Endothelial cell of umbilical vein (primary cell): ENCODE results near the gene SPATA31E1. TPM values are rescaled to one million over a fixed set of nuclear protein-coding genes. Genes with fewer than 3 reads are reported as not detected.
A peak's percentile ranks its signal among the peaks of the same experiment; 100 is the strongest.
"Not testable (repeated sequence)": the region's sequence is repeated elsewhere in the genome, so short reads cannot be mapped to it uniquely, and the experiment has no call there.

Experiments used
- BruUV-seq: library from RNA; stranded (reverse); fragments of 400-500 nt; replicated peaks from 2 replicates; lab custom pipeline; 2021; lab: Mats Ljungman, UMichigan
- CTCF ChIA-PET: fragments of 300-600, 350-600 bp; sonication (Branson Sonifier 250); formaldehyde crosslinking; loops from one replicate; lab custom pipeline; 2021; ENCODE audit warnings: antibody characterized with exemption, inconsistent platforms; lab: Charles Lee
- POLR2A ChIA-PET: fragments of 300-600, 350-600 bp; sonication (Branson Sonifier 250); formaldehyde crosslinking; loops from one replicate; lab custom pipeline; 2021; ENCODE audit warnings: antibody characterized with exemption, inconsistent platforms; lab: Charles Lee
- DNase-seq: peaks from one replicate; pipeline ENCODE4 v3.0.0-alpha.2; 2011; ENCODE audit warnings: low read depth, low spot score
- FAIRE-seq: peaks from 2 replicates; lab custom pipeline; 2011; peaks lifted over from hg19 to GRCh38; lab: Jason Lieb, UNC
- H2AFZ ChIP-seq: 2 replicates; pipeline ENCODE4 v1.6.0; 2012; ENCODE audit warnings: low read depth, low read length, control low read depth, inconsistent platforms
- H3K27ac ChIP-seq: 2 replicates; pipeline ENCODE4 v1.5.1; 2011; ENCODE audit warnings: low read depth, mild to moderate bottlenecking, control low read depth, low read length, moderate library complexity; ENCODE audit not compliant: insufficient read depth
- H3K27me3 ChIP-seq, 2 experiments: 2 replicates each; pipeline versions ENCODE4 v1.6.0 to v1.6.1; 2011; ENCODE audit warnings: low read length in 2 of 2, mixed read lengths in 1 of 2; ENCODE audit not compliant: control insufficient read depth in 2 of 2, insufficient read depth in 2 of 2
- H3K36me3 ChIP-seq, 2 experiments: 2 replicates in 1 of 2; 3 replicates in 1 of 2; pipeline ENCODE4 v1.5.1; 2011; ENCODE audit warnings: low read length in 2 of 2, mild to moderate bottlenecking in 1 of 2, moderate library complexity in 1 of 2; ENCODE audit not compliant: control insufficient read depth in 2 of 2, insufficient read depth in 2 of 2; ENCODE audit errors: extremely low read depth in 1 of 2
- H3K4me1 ChIP-seq: 3 replicates; pipeline ENCODE4 v1.5.1; 2011; ENCODE audit warnings: mild to moderate bottlenecking, low read length; ENCODE audit not compliant: control insufficient read depth, insufficient read depth; ENCODE audit errors: extremely low read depth
- H3K4me2 ChIP-seq: 2 replicates; pipeline ENCODE4 v1.6.1; 2011; ENCODE audit warnings: low read length, control low read depth, mixed read lengths; ENCODE audit not compliant: insufficient read depth
- H3K4me3 ChIP-seq, 3 experiments: fragments of 200-600 bp in 1 of 3; sonication (generic), shearing (Covaris generic) in 1 of 3; replicated peaks in 1 of 3; 2 replicates each; pipeline ENCODE4 v1.5.1; 2011 to 2016; ENCODE audit warnings: control low read depth in 3 of 3, low read length in 3 of 3, mild to moderate bottlenecking in 2 of 3, inconsistent platforms in 1 of 3, low read depth in 1 of 3, moderate library complexity in 1 of 3; ENCODE audit not compliant: insufficient read depth in 1 of 3
- H3K79me2 ChIP-seq: 2 replicates; pipeline ENCODE4 v1.6.0; 2012; ENCODE audit warnings: low read length, inconsistent platforms; ENCODE audit not compliant: control insufficient read depth, insufficient read depth
- H3K9ac ChIP-seq: replicated peaks from 2 replicates; pipeline ENCODE3; 2011; ENCODE audit warnings: low read length, control low read depth; ENCODE audit not compliant: insufficient read depth; ENCODE audit errors: extremely low read depth
- H3K9me1 ChIP-seq: replicated peaks from 3 replicates; pipeline ENCODE4 v1.6.0; 2011; ENCODE audit warnings: mild to moderate bottlenecking, low read length; ENCODE audit not compliant: control insufficient read depth, insufficient read depth; ENCODE audit errors: extremely low read depth
- H3K9me3 ChIP-seq: replicated peaks from 2 replicates; pipeline ENCODE4 v1.5.1; 2012; ENCODE audit warnings: low read length, inconsistent platforms; ENCODE audit not compliant: control insufficient read depth, insufficient read depth
- H4K20me1 ChIP-seq: replicated peaks from 2 replicates; pipeline ENCODE3; 2011; ENCODE audit warnings: mild to moderate bottlenecking, low read length; ENCODE audit not compliant: control insufficient read depth, insufficient read depth; ENCODE audit errors: extremely low read depth
- FOS ChIP-seq: IDR thresholded peaks from 2 replicates; pipeline ENCODE4 v1.6.1; 2011; ENCODE audit warnings: mild to moderate bottlenecking, low read length, moderate library complexity, borderline replicate concordance; ENCODE audit not compliant: insufficient read depth
- GATA2 ChIP-seq: IDR thresholded peaks from 2 replicates; pipeline ENCODE4 v1.7.0; 2011; ENCODE audit warnings: low read depth, mild to moderate bottlenecking, moderate library complexity, mixed read lengths, low read length; ENCODE audit not compliant: insufficient read length, insufficient read depth
- dilution Hi-C: fragments of 300-500 bp; cut with MboI; formaldehyde crosslinking; loops from one replicate; pipeline ENCODE4 v1.15.0; 2019; ENCODE audit warnings: low sequenced_read_pairs; ENCODE audit not compliant: extremely low pct_ligation_motif_present
- intact Hi-C: fragments of 100-400 bp; cut with micrococcal nuclease; formaldehyde crosslinking; loops from one replicate; pipeline ENCODE4 v1.10.0; 2022
- polyA plus RNA-seq, 4 experiments: library from polyadenylated mRNA; depleted of rRNA in 3 of 4; stranded (reverse) in 3 of 4; unstranded in 1 of 4; fragments of >200 nt; gene quantifications; 2 replicates each; pipeline versions ENCODE4 v1.2.1 to v1.2.3, GENCODE V29; 2011 to 2012; ENCODE audit warnings: missing spikeins in 1 of 4
- total RNA-seq: library from RNA; stranded (reverse); gene quantifications from 2 replicates; pipeline ENCODE4 v1.2.3, GENCODE V29; 2021

Gene SPATA31E1
- total and polyA plus RNA-seq, 2 donors (not counting 3 experiments of a cell fraction or from before 2014, with no cell fraction given) = not detected

DNA sequence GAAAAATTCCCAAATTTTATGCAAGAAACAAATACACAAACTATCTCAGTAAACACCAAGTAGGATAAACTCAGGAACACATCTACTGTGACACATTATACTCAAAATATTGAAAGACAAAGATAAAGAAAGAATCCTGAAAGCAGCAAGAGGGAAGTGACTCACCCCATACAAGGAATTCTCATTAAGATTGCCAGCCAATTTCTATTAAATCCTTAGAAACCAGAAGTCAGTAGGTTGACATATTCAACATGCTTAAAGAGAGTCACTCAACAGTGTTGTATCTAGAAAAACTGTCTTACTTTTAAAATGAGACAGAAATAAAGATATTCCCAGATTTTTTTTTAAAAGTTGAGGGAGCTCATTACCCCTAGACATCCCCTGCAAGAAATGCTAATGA lies 15.5 kb downstream of the SPATA31E1 start:
- no TSS peak for BruUV-seq
- POLR2A ChIA-PET = no interaction called here
- no peak overlapping the region for H3K9ac ChIP-seq
- no peak overlapping the region for H3K27ac ChIP-seq
- H3K4me1 ChIP-seq = no peaks in the 10 kb centered on the region
- no peaks in the 10 kb centered on the region for H4K20me1 ChIP-seq
- CTCF ChIA-PET = no interaction called here
- H3K79me2 ChIP-seq = no peaks in the 10 kb centered on the region
- intact Hi-C loops (no loop called here), dilution Hi-C loops (no loop called here)
- TF ChIP-seq FOS = peak; percentile 50
- no peak for TF ChIP-seq GATA2
- no peak overlapping the region for H2AFZ ChIP-seq
- no peak overlapping the region for H3K4me3 ChIP-seq
- no peaks in the 10 kb centered on the region for H3K9me1 ChIP-seq
- FAIRE-seq (no peak), DNase-seq (no peak)
- H3K36me3 ChIP-seq = no peaks in the 10 kb centered on the region
- H3K4me2 ChIP-seq = no peak overlapping the region
- H3K9me3 ChIP-seq = no peaks in the 10 kb centered on the region
- peaks cover 0 to 3% of the 10 kb centered on the region in 2 experiments for H3K27me3 ChIP-seq

DNA sequence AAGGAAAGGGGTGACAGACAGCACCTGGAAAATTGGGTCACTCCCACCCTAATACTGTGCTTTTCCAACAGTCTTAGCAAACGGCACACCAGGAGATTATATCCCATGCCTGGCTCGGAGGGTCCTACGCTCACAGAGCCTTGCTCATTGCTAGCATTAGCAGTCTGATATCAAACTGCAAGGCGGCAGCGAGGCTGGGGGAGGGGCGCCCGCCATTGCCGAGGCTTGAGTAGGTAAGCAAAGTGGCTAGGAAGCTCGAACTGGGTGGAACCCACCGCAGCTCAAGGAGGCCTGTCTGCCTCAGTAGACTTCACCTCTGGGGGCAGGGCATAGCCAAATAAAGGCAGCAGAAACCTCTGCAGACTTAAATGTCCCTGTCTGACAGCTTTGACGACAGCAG lies 19.7 kb downstream of the SPATA31E1 start:
- H3K36me3 ChIP-seq, H3K27me3 ChIP-seq, CTCF ChIA-PET, intact Hi-C loops, dilution Hi-C loops, H3K9me3 ChIP-seq, BruUV-seq, H3K9me1 ChIP-seq, H3K4me2 ChIP-seq, H3K9ac ChIP-seq, FAIRE-seq, H4K20me1 ChIP-seq, H3K27ac ChIP-seq, H3K79me2 ChIP-seq, H2AFZ ChIP-seq, POLR2A ChIA-PET, DNase-seq, H3K4me1 ChIP-seq, H3K4me3 ChIP-seq: not testable (repeated sequence)
